Hematopoietic multipotent progenitor cell treated with erythropoietin and hydrocortisone succinate and interleukin-3 and kit ligand, for 4 days (in vitro differentiated cells): ENCODE results near the gene WASF3.
A peak's percentile ranks its signal among the peaks of the same experiment; 100 is the strongest.
"Not testable (repeated sequence)": the region's sequence is repeated elsewhere in the genome, so short reads cannot be mapped to it uniquely, and the experiment has no call there.

Source experiments
- DNase-seq: peaks from one replicate; pipeline ENCODE4 v3.0.0-alpha.2; 2015

WASF3 gene

GRCh38 chr13:26721251-26722121 lies 164.0 kb downstream of the WASF3 start:
- peak; percentile 86 for DNase-seq

GRCh38 chr13:26722321-26722720 lies 164.8 kb downstream of the WASF3 start:
- no peak for DNase-seq

DNA sequence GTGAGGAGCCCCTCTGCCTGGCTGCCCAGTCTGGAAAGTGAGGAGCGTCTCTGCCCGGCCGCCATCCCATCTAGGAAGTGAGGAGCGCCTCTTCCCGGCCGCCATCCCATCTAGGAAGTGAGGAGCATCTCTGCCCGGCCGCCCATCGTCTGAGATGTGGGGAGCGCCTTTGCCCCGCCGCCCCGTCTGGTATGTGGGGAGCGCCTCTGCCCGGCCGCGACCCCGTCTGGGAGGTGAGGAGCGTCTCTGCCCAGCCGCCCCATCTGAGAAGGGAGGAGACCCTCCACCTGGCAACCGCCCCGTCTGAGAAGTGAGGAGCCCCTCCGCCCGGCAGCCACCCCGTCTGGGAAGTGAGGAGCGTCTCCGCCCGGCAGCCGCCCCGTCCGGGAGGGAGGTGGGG lies 166.1 kb downstream of the WASF3 start:
- not testable (repeated sequence) for DNase-seq

DNA sequence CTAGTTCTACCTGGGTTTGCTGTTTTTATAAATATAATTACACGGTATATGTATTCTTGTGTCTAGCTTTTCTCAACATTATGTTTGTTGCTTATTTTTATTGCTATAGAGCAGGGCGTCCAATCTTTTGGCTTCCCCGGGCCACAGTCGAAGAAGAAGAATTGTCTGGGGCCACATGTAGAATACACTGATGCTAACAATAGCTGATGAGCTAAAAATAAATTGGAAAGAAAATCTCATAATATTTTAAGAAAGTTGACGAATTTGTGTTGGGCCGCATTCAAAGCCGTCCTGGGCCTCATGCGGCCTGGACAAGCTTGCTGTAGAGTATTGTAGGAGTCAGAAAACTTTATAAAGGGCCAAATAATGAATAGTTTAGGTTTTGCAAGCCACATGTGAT lies 169.2 kb downstream of the WASF3 start:
- no peak for DNase-seq

GRCh38 chr13:26727122-26727521 lies 169.6 kb downstream of the WASF3 start:
- DNase-seq: no peak

GRCh38 chr13:26727633-26728032 lies 170.2 kb downstream of the WASF3 start:
- no peak for DNase-seq

- no peak for DNase-seq
These were observed 178.2 kb downstream of the WASF3 start for GRCh38 chr13:26735677-26736076.
